HG02970 (cell line): ENCODE data around the gene UGCG.

ENCODE experiments used
- ATAC-seq: cut with Tn5 transposase; IDR thresholded peaks from one replicate; pipeline ENCODE4 v1.9.1; 2021; ENCODE audit warnings: mild to moderate bottlenecking, moderate library complexity, moderate number of reproducible peaks; ENCODE audit not compliant: unreplicated experiment, low FRiP score

The UGCG gene

DNA sequence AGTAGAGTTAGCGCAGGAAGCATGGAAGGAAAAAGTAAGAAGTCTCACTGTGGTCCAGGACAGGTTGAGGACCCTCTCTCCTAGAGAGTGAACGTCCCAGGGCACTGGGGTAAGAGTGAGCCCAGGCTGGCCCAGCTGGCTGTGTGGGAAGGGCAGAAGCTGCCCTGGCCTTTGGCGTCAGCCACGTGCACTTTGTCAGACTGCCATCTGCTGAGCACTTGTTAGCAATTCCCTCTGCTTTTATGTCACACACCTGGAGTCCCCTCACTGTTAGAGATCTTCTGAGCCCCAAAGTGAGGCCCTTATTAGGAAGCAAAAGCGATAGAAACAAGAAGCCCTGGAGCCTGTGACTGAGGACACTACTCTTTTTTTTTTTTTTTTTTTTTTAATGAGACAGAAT is 79.1 kb downstream of the UGCG start:
- ATAC-seq = no peak

DNA sequence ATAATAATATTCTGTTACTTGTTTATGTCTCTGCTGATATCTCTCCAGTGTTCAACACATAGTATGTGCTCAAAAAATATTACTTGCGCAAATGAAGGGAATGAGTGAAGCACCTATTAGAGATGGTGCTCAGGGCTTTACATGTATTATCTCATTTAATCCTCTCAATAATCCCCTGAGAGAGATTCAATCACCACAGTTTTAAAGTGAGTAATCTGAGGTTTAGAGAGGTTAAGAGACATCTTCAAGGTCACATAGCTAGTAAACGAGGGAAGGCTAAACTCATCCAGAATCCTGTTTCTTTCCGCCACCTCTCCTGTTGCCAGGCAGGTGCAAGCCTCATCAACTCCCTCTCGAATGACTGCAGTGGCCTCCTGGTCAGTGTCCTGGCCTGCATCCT is 82.0 kb downstream of the UGCG start:
- ATAC-seq = no peak

DNA sequence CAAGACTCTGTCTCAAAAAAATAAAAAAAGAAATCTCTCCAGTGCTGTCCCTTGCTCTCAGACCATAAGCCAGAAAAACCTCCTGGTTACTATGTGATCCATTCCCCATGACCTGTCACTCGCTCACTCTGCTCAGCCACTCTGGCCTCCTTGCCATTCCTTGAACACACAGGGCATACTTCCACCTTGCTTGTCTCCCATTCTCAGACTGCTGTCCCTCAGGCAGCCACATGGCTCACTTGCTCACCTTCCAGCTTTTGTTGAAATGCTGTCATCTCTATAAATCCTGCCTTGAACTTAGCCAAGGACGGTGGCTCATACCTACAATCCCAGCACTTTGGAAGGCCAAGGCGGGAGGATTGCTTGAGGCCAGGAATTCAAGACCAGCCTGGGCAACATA is 82.9 kb downstream of the UGCG start:
- no peak for ATAC-seq

DNA sequence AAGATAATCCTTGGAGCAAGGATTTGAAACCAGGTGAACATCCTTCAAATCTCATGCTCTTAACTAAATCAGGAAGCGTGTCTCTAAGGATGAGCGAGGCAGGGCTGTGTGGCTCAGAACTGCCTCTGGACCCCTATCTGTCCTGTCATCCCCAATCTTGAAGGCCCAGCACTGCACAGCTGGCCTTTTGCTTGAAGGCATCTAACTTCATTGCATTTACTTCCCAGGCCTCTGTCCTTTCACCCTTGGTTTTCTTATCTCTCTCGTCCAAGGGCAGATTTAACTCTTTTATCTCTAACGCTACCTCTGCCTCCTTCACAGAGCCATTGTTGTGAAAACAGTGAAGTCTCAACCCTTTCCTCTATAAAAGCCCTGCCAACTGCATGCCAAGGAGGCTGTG is 83.8 kb downstream of the UGCG start:
- no peak for ATAC-seq

DNA sequence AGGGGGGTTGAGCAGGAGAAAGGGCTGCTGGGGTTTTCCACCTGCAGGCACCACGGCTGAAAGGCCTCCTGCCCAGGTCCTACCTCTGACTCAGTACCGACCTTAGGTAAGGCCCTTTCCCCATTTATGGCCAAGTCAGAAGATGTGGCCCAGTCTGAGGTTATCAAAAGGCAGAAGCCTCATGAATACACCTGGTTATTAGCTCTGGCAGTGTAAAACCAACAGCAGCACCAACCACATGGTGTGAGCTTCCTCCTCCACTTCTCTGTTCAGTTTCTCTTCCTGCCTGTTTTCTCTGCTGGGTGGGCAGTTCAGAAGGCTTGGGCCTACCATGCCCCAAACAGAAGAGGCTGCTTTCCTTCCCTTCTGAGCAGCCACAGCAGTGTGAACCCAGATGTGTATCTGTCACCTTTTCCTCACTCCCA is 86.9 kb downstream of the UGCG start:
- peak; percentile 60 for ATAC-seq

DNA sequence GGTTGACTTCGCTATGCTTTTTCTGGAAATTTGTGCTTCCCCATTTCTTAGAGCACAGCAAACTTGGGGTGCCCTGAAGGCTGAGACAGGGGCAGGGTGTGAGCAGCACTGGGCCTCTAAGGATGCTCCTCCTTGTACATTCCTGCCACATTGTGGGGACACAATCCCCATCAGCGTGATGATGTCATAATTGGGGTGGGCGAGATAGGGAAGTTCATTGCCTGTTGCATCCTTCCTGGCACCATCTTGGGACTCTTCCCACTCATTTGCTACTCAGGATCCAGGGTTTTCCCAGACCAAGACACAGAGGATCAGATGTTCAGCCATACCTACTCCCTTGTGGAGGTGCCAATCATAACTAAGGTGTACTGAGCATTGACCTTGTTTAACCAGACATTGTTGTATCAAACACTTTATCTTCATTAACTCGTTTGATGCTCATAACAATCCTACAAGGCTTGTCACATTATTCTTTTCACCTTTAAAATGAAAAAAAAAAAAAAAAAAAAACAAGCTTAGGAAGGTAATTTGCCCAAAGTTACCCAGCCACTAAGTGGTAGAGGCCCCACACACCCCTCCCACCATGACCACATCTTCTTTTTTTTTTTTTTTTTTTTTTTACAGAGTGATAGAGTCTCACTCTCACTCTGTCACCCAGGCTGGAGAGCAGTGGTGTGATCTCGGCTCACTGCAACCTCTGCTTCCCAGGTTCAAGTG is 87.6 kb downstream of the UGCG start:
- ATAC-seq = no peak
